Mesodermal cell (in vitro differentiated cells): Measurements from ENCODE around the gene STARD3NL.

Experiments
- H3K27ac ChIP-seq: 2 replicates; pipeline ENCODE4 v1.7.0; 2013; ENCODE audit warnings: mild to moderate bottlenecking, low read depth, low read length, moderate library complexity; ENCODE audit not compliant: severe bottlenecking
- H3K36me3 ChIP-seq: 2 replicates; pipeline ENCODE4 v1.7.1; 2013; ENCODE audit warnings: mild to moderate bottlenecking, low read length, moderate library complexity; ENCODE audit not compliant: control insufficient read depth, insufficient read depth
- H3K4me1 ChIP-seq: one replicate; pipeline ENCODE4 v1.7.1; 2013; ENCODE audit warnings: mild to moderate bottlenecking, low read length; ENCODE audit not compliant: insufficient read depth, control insufficient read depth, poor library complexity, severe bottlenecking
- H3K4me3 ChIP-seq: 2 replicates; pipeline ENCODE4 v1.7.0; 2013; ENCODE audit warnings: low read length, control low read depth, mild to moderate bottlenecking; ENCODE audit not compliant: insufficient read depth, poor library complexity, severe bottlenecking; ENCODE audit errors: extremely low read depth
- H3K9me3 ChIP-seq: 2 replicates; pipeline ENCODE4 v1.7.1; 2013; ENCODE audit warnings: mild to moderate bottlenecking, low read length, moderate library complexity; ENCODE audit not compliant: control insufficient read depth
- WGBS, 2 experiments: methylation state at CpG; one replicate each; pipeline ENCODE4 v1.1.5; 2013; ENCODE audit warnings: missing lambda C conversion rate in 2 of 2; ENCODE audit not compliant: insufficient coverage in 2 of 2; 5-methylcytosine and 5-hydroxymethylcytosine counted together

Gene STARD3NL

DNA sequence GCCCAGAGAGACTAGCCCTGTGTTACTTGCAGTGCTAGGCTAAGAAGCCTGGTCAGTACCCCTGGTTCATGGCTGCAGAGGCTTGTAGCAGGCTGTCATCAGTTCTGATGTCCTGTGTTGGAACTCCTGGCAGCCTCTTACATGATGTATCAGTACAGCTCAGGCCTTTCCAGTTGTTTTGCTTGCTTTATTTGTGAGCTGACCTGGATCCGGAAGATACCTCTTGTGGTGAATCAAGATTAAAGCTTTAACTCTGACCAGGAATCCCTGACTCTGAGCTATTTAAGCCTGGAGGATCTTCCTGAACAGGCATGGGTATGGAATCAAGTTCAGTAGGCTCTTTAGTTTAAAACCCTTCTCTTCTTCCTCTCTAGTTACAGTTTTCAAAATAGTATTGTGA is 4.4 kb downstream of the STARD3NL start:
- H3K36me3 ChIP-seq = peaks cover 19% of the 10 kb centered on the region
- WGBS, 2 experiments = 60 to 100% methylated on average over 1 of the region's 1 CpG
- peaks cover 25% of the 10 kb centered on the region for H3K4me1 ChIP-seq
- no peak overlapping the region for H3K27ac ChIP-seq
- no peak overlapping the region for H3K4me3 ChIP-seq
- no peaks in the 10 kb centered on the region for H3K9me3 ChIP-seq

DNA sequence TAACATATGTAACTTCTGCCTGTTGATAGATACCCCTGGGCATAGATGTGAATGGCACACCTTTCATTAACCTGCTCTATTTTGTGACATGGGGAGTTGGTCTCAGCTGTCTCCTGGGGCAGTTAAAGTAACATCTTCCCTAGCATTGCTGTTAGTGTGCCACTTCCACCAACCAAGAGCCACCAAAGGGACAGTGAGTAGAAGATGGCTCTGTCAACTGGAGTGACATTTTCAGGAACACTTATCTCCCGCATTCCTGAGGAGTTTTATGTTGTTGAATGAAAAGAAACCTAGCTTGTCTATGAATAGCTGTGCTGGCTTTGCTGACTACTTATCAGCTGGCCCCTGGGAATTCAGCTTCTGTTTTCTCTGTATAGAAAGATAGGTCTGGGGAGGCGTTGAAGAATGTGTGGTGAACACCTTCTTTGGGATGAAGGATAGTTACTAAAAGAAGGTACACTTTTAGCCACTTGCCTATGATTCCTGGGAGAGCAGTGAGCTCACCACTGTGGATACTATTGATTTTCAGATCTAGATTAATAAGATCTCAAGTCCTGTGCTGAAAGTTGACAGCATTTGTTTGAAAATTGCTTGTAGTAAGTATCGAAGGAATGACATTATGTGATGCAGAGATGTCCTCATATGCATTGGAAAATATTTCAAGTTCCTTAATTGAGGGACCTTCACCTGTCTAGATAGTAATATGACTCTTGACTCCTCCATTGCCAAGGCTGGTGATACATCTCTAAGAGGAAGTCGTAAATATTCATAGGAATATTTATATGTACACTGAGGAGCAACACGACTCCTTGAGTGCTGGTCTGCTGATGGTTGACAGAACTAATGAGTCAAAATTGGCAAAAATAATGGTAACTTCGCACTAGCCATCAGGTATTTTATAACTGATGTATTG is 7.6 kb downstream of the STARD3NL start:
- H3K4me1 ChIP-seq = peaks cover 21% of the 10 kb centered on the region
- H3K36me3 ChIP-seq = peaks cover 22% of the 10 kb centered on the region
- H3K9me3 ChIP-seq = no peaks in the 10 kb centered on the region
- H3K27ac ChIP-seq = no peak overlapping the region
- no peak overlapping the region for H3K4me3 ChIP-seq
- 83 to 99% methylated on average over 4 to 5 of the region's 6 CpGs for WGBS, 2 experiments

DNA sequence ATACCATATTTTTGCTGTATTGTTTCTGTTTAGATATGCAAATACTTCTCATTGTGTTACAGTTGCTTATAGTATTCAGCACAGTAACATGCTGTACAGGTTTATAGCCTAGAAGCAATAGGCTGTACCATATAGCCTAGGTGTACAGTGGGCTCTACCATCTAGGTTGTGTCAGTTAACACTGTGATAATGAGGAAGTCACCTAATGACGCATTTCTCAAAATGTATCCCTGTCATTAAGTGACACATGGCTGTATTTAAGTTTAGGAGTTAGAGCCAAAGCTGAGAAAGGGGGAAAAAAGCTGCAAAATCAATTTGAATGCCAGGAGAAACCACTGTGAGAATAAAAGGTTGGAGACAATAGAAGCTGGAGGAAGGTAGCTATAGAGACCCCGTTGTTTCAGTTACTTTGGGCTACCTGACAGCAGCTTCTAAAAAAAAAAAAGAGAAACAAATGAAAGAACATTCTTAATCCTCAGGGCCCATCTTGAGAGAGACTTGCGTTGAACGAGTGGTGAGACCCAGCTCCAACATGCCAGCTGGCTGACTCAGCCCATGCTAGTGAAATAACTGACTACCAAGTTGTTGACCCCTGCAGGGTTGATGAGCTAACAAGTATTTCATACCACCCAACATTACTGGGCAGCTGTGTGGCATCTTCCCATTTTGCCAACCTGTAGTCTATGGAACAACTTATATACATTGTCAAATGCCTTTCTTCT is 8.7 kb downstream of the STARD3NL start:
- peak overlapping the region; percentile 23 for H3K27ac ChIP-seq
- 68% methylated on average over 4 of the region's 4 CpGs; no CpG with 5 or more reads in 1 of the 2 experiments for WGBS, 2 experiments

DNA sequence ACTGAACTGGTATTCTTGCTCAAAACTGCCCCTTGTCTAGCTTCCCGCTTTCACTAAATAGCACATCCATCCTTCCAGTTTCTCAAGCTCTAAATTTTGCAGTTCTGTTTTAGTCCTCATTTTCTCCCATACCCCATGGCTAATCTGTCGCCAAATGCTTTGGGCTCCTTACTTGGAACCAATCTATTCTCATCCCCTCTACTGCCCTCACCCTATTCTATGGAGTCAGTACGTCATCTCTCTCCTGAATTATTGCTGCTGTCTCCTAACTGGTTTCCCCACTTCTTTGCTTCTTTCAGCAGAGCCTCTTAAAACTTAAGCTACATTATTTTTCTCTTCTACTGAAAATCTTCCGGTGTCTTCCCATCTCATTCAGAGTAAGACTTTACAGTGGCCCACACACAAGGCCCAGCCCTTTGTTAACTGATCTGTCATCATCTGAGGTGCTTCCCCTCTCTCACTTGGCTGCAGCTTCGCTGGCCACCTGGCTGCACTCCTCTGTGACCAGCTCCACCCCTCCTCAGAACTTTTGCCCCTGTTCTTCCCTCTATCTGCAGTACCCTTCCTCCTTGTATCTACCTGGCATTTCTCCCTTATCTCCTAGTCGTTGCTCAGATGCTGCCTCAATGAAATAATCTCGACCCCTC is 9.9 kb downstream of the STARD3NL start:
- H3K4me3 ChIP-seq = no peak overlapping the region

More for the DNA sequence above, 8.7 kb downstream of the STARD3NL start:
- Histone ChIP-seq H3K4me3 (no peak overlapping the region), H3K36me3 (peaks cover 25% of the 10 kb centered on the region), H3K4me1 (peaks cover 21% of the 10 kb centered on the region), H3K9me3 (peaks cover 4% of the 10 kb centered on the region)

DNA sequence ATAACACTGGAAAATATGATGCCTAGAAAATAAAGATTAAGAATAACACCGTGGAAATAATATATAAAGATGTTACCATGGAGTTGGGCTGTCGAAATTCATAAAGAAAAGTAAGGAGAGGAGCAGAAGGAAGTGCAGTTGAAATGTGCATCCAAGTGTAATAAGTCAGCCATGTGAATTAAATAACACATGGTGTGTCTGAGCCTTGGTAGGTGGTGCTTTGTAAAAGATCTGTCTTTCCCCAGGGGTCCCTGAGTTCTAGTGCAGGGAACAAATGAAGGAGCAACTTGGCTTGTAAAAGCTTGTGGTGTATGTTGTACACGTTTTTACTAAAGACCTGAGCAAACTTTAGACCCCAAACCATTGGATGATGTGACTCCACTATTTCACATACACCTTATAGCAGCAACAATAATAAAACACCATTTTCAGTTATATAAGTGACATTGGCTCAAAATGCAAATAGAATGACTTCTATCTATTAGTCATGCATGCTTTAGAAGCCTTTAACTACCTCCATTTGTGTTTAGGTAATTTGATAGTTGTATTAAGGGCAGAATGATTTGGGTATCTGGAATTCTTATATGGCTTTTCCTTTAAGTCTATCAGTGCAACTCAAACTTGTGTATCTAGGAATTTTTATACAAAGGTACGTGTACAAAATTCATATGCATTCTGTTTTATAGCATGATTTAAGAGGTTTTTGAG is 11.3 kb downstream of the STARD3NL start:
- no peak overlapping the region for H3K4me3 ChIP-seq
- peaks cover 14% of the 10 kb centered on the region for H3K36me3 ChIP-seq
- 86 to 100% methylated on average over 2 of the region's 4 CpGs for WGBS, 2 experiments
- H3K9me3 ChIP-seq = peaks cover 10% of the 10 kb centered on the region
- peaks cover 21% of the 10 kb centered on the region for H3K4me1 ChIP-seq
- H3K27ac ChIP-seq = no peak overlapping the region

More for the DNA sequence above, 9.9 kb downstream of the STARD3NL start:
- Histone ChIP-seq H3K9me3 (peaks cover 10% of the 10 kb centered on the region), H3K27ac (no peak overlapping the region), H3K4me1 (peaks cover 21% of the 10 kb centered on the region), H3K36me3 (peaks cover 24% of the 10 kb centered on the region)
- WGBS, 2 experiments = 78 to 89% methylated on average over 5 to 6 of the region's 7 CpGs

DNA sequence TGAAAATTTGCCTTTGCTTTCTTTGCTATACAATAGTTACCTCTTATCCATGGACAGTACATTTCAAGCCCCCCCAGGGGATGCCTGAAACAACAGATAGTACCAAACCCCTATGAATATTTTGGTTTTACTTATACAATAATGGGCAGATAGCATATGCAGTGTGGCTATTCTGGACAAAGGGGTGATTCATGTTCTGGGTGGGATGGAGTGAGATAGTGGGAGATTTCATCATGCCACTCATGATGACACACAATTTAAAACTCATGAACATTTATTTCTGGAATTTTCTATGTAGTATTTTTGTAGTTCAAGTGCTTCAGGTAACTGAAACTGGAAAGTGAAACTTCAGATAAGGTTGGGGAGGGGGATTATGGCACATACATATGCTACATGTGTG is 12.0 kb downstream of the STARD3NL start:
- no peak overlapping the region for H3K4me3 ChIP-seq
- H3K36me3 ChIP-seq = peaks cover 14% of the 10 kb centered on the region
- no peak overlapping the region for H3K27ac ChIP-seq
- H3K9me3 ChIP-seq = peaks cover 10% of the 10 kb centered on the region
- peaks cover 21% of the 10 kb centered on the region for H3K4me1 ChIP-seq

DNA sequence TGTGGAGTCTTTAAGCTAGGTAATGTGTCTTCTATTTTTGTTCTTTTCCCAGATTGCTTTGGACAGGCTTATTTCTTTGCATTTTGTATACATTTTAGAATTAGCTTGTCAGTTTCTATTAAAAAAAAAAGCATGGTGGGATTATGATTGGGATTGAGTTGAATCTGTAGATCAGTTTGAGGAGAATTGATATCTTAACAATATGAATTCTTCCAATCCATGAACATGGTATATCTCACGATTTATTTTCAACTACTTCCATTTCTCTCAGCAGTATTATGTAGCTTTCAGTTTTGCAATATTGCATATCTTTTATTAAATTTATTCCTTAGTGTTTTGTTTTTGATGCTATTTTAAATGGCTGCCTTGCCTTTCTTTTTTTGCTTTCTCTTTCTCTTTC is 13.7 kb downstream of the STARD3NL start:
- Histone ChIP-seq H3K4me1 (peaks cover 9% of the 10 kb centered on the region), H3K4me3 (no peak overlapping the region), H3K9me3 (peaks cover 10% of the 10 kb centered on the region), H3K36me3 (peaks cover 11% of the 10 kb centered on the region), H3K27ac (no peak overlapping the region)
- WGBS, 2 experiments = no CpG with 5 or more reads among the region's 1 CpG

DNA sequence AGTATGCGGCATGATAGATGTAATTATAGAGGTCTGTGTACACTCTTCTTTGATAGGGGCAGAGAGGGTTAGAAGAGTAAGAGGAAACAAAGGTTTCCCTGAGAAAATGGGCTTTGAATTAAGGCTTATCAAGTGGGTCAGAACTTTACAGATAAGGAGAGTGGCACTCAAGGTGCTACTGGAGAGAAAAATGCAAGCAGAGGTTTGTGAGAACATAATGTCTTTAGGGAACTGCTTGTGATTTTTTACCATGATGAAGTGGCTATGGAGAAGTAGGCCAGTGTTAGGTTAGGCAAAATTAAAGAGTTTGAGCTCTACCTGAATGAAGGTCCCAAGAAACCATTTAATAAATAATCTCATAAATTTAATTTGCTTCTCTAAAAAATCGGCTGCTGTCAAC is 14.3 kb downstream of the STARD3NL start:
- Histone ChIP-seq H3K4me1 (peaks cover 4% of the 10 kb centered on the region), H3K9me3 (peaks cover 10% of the 10 kb centered on the region), H3K27ac (no peak overlapping the region), H3K36me3 (peaks cover 14% of the 10 kb centered on the region), H3K4me3 (no peak overlapping the region)
- 92 to 100% methylated on average over 1 of the region's 2 CpGs for WGBS, 2 experiments

DNA sequence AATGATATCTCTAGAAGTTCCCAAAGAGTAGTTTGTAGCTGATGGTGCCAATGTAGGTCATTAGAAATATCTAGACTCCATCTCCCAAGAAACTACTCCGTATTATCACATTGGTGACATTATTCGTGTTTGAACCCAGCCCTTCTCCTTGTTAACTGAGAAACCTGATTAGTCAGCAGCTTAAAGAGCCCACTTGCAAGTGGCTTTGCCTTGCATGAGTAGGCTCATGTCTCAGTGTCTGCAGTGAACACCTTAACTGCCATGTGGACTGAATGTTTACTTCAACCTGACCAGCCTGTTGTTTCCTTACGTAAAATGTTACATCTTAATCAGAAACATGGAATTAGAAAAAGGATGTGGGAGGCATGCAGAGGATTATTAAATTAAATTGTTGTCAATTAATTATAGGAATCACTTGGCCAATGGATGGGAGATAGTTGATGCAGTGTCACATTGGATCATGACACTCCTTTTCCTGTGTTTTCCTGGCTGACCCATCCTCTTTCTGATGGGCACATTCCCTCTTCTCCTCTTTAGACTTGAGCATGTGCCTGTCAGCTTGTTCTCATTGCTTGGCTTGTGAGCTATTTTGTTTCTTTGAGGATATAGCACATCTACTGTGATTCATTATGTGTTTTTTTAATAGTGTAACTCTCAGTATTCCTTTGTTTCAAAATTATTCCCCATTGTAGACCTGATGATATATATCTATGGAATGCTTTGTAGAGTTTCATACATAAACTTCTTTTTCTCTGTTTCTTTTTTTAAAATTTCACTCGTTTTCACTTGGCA is 18.0 kb downstream of the STARD3NL start:
- peaks cover 8% of the 10 kb centered on the region for H3K36me3 ChIP-seq
- 86 to 92% methylated on average over 1 to 3 of the region's 4 CpGs for WGBS, 2 experiments
- peaks cover 10% of the 10 kb centered on the region for H3K9me3 ChIP-seq
- H3K27ac ChIP-seq = no peak overlapping the region
- H3K4me3 ChIP-seq = no peak overlapping the region
- H3K4me1 ChIP-seq = no peaks in the 10 kb centered on the region

DNA sequence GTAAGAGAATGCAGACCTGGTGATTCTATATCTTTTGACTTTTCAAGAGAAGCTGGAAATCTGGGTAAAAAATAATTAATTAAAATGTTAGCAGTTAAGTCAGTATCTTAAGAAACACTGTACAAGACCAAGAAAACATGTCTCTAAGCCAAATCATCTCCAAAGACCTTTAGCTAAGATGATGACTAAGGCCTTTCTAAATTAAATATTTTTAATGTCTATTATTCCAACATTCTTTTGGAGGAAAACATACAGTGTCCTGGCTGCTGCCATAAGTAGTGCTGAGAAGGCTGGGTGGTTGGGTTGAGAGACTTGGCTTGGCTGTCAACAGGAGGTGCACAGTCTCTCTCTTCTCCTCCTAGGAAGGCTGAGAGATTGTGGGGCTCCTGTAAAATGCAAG is 20.3 kb downstream of the STARD3NL start:
- H3K4me1 ChIP-seq = no peaks in the 10 kb centered on the region
- H3K36me3 ChIP-seq = peaks cover 10% of the 10 kb centered on the region
- no peak overlapping the region for H3K27ac ChIP-seq
- no peak overlapping the region for H3K4me3 ChIP-seq
- H3K9me3 ChIP-seq = no peaks in the 10 kb centered on the region
